Stimulated activated CD8-positive, alpha-beta memory T cell treated with anti-CD3 and anti-CD28 coated beads, Interleukin-15, amount 100 ng/mL, for 4 hours (primary cell): ENCODE results near the gene RASGRP2.
A peak's percentile ranks its signal among the peaks of the same experiment; 100 is the strongest.

Experiments
- DNase-seq, 2 donors: peaks; one replicate each; pipeline ENCODE4 v3.0.0-alpha.2; 2020; ENCODE audit warnings: low read depth in 2 of 2

RASGRP2 gene

DNA sequence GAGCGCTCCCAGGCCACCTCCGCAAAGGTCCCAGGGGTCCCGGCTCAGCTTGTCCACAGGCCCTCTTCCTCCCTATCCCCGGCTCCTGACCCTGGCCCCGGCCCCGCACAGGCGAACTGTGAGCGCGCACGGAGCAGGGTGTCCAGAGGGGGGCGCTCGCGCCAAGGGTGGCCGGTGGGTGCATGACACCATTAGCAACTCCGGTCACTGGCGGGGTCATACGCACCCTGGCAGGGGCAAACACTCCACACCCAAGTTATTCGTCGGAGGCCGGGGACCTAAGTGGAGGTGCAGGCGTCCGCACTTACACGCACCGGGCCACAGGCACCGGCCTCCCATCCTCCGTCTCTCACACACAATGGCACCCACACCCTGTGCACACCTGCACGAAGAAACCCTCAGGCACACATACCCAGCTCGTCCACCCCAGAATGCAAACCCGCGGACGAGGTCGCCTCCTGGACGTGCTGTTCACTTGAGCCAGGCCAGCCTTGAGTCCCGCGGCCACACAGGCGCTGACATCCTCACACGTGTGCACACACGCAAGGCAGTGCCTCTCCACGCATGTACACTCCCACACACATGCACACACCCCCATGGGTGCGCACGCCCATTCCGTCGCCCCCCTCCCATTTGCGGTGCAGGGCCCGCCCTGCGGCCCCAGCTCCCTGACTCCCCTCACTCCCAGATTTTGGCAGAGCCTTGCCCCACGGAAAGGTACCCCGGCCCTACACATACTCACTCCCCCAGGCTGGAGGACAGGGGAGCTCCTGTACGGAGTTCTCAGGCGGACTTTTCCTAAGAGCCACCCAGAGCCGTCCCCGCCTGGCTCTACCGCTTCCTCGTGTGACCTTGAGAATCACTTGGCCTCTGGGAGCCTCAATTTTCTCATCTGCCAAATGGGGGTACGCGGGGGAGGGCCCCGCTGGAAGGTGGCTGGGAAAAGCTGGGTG is at the start of gene RASGRP2:
RASGRP2 (minus strand) TSS at position 552 of the 953 bp plus-strand sequence. CDS start 1,276 bp downstream, outside the sequence.
- peak; percentile 63 to 66 for DNase-seq

DNA sequence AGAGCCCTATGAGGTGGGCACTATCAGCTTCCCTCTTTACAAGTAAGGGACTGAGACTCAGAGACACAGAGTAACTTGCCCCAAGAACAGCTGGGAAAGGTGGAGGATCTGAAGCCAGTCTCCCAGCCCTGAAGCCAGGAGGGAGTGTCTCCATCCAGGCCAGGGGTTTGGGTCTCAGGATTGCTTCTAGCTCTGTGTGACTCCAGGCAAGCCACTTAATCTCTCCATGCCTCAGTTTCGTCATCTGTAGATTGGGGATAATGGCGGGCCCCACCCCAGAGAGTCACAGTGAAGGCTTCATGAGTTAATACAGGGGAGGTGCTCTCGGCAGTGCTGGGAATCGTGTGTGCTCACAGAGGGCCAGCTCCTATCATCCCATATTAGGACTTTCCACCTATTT is 48.5 kb upstream of the RASGRP2 start:
- no peak for DNase-seq

DNA sequence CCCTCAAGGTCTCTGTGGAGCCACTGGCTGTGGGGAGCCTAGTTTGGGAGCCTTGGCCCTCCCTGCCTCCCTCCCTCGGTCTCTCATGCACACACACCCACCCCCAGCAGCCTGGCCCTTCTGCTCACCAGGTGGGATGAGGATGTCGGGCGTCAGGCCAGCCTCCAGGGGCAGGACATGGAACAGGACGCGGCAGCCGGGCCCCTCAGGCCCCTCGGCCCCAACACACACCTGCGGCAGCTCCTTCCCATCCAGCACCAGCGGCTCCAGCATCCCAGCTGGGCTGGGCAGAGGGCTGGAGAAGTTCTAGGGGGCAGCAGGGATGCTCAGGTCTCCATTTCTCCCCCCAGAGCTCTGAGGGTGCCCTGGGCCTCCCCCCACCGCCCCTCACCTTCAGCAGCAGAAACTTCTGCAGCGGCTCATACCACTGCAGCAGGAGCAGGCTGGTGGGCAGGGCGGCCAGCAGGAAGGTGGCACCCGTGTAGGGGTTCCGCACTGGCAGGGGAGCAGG is 47.9 kb upstream of the RASGRP2 start:
- no peak for DNase-seq

DNA sequence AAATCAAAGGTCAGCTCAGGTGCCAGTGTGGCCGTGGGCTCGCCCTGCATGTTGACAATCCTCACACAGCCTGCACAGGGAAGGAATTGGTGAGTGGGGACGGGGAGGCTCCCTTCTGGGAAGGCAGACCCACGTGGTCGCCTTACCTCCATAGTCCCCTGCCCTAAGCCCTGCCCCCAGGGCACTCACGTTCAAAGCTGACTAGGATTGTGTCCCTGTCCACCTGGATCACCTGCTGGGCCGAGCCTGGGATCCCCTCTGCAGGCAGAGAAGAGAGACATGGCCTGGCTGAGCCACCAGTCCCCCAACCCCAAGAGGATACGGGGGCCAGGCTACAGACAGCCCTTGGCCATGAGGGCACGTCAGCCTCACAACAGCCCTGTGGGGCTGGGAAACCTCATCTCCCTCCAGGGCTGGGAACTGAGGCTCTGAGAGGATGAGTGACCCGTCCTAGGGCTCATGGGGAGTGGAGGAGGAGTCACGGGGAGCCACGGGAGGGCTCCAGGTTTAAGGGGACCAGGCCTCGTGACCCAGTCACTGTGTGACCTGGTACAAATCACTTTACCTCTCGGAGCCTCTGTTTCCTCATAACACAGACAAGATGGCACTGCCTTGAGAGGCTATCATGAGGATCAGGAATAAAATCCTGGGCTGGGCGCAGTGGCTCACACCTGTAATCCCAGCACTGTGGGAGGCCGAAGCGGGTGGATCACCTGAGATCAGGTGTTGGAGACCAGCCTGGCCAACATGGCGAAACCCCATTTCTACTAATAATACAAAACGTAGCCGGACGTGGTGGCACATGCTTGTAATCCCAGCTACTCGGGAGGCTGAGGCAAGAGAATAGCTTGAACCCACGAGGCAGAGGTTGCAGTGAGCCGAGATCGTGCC is 46.5 kb upstream of the RASGRP2 start:
- no peak for DNase-seq

DNA sequence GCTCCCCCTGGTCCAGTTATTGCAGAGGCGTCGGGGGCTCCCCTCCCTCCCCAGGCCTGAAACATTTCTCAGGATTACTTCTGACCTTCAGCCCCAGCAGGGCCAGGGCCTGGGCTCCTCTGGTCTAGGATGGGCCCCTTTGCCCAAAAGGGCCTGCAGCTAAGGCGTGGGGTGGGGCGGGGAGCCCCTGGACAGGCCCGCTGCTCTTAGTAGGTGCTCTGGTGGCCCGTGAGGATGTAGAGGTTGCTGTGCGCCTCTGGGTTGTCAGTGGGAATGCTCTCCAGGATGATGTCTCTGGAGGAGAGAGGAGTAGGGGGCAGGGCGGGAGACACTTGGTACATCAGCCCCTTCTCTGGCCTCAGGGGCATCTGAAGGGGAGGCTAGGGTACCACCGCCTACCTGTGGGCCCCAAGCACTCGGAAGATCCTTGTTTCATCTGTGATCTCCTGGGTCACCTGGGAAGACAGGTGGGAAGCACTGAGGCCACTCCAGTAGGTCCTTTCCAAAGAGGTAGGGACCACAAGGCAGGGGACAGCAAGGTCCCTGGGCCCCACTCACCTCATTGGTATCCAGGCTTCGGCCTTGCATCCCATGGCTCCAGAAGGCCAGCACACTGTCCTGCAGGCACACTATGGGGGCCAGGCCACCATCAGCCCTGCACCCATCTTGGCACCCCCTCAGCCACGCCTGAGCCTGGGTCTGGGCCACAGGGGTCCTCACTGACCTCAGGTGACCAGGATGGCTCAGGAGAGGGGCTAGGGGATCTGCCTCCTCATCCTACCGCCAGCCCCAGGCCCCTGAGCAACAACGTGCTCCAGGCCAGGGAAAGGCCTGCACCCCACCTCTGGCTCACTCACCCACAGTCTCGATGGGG is 45.6 kb upstream of the RASGRP2 start:
- no peak for DNase-seq

DNA sequence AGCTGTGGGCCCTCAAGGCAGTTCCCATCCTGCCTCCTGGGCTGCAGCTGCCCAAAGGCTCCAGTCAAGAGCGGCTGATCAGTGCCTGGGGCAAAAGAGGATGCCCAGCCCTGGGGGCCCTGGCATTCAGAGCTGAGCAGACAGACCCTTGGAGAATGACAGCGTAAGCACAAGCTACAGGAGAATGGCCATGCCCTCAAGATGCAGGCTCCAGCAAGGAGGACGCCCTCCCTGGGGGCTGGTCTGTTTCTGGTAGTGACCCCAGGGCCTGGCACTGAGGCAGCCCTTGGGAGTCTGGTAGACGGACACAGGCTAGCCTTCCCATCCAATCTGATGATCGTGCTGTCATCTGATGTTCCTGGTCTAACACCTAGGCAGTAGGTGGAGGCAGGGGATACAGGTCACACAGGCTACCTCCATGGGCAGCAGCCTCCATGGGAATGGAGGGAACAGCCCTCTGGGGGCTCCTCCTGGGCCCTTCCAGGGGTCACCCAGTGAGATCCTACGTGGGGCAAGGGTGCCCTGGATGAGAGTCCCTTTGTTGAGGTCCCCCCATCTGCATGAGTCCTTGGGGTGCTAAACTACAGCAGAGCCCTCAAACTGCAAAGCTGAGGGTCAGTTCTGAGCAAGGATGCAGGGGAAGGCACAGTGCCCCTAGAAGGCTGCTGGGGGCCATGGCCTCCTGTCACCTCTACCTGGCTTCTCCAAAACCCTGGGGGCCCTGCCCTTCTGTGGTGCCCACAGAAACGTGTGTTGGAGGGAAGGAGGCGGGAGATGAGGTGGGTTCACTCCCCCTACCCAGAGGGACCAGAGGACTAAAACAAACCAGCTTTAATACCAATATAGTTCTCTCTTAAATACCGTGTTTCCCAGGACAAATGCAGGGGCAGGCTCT is 44.6 kb upstream of the RASGRP2 start:
- DNase-seq: no peak

DNA sequence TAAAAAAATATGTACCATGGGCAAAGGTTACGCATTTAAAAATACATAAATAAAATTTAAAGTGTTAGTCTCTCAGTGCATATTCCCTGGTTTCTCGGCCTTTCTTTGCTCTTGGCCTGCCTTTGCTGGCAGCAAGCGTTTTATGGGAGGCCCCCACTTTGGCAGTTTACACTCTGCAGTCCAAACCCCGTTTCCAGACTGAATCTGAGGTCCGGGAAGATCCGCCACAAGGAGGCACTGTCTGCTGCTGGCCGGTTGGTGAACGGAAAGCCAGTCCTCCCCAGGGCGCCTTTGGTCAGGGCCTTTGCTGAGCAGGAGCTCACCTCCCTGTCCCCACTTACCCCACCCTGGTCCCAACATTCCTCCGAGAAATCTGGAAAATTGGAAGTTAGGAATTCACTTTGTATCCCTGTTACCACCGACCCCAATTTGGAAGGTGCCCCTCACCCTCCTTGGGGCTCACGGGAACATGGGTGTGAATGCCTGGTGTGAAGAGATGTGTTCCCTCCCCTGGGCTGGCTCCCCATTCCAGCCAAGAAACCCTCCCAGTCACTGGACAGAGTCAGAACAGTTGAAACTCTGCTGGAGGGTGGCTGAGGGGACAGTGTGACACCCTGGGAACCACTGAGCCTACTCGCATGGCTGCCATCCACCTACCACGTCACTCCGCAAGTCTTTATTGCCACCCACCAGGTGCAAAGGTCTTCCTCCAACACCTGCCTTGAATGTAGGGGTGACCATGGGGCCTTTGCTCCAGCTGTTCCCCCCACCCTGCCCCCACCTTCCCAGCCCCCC is 43.8 kb upstream of the RASGRP2 start:
- no peak for DNase-seq

DNA sequence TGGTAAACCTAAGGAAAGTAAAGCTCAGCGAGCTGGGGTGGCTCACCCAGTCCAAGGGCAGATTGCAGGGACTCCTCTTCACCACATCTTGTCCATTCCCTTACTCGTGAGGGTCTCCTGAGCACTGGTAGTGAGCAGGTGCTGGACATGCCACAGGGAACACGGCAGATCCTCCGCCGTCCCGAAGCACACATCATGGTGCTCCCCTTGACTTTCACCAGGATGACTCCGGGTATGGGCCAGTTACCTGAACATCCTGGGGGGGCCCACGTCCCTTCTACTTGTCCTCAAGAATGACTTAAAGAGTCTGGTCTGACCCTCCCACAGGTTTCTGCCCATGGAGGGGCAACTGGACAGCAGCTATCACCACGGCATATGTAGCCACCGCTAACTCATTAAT is 42.4 kb upstream of the RASGRP2 start:
- no peak for DNase-seq

DNA sequence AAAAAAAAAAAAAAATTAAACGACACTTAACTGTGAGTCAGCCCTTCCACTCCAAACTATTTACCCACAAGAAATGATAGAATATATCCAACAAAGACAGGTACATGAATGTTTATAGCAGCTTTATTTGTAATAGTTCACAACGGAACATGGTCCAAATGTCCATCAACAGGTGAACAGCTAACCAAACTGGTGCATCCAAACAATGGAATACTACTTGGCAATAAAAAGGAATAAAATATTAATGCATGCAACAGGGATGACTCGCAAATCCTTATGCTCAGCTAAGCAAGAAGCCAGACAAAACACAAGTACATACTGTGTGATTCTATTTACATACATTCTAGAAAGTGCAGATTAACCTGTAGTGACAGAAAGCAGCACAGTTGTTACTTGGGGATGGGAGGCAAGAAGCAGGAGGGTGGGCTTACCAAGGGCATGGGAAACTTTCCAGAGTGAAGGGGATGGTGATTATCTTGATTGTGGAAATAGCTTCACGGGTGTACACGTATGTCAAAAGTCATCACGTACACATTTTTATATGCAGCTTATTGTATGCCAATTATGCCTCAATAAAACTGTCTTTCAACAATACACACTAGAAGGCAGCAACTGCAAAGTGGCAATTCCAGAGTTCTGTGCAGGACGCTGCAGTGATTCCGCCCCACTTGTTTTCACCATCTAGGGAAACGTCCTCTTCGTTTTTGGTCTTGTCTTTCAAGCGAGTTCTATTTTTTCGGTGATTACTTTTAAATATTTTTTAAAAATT is 41.1 kb upstream of the RASGRP2 start:
- no peak for DNase-seq

DNA sequence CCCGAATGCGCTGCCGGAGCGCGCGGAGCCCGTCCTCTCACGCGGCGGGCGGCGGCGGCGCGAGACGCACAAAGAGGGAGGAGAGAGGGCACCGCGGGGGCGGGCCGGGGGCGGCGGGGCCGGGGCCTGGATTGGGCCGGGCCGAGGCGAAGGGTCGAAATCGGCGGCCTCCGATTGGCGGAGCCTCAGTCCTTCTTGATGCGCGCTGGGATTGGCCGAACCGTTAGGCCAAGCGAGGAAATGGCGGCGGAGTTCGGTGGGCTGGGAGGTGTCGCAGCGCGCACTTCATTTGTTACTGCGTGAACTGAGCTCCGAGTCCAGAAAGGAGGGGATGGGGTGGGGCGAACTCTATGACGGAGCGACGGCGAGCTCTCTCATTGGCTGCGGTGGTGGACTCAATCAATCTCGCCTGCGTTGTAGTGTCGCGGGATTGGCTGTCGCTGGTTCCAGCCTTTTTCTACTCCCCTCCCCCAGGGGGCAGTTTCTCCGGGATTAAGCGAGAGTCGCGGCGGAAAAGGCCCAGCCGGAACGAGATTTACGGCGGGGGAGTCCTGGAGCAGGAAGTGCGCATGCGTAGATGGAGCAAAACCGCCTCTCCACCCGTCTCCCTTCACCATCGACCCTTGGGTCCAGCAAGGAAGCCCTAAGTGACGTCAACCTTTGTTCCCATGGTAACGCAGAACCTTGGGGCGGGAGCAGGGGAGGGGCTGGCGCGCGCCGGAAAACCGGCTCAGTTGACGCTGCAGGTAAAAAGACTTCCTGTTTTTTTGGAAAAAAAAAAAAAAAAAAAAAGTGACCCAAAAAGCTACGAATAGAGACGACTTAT is 34.7 kb upstream of the RASGRP2 start, which contains the start of gene SF1:
SF1 (minus strand) TSS at position 70 of the 826 bp plus-strand sequence. CDS start 150 bp downstream, outside the sequence.
- peak; percentile 96 to 99 for DNase-seq

DNA sequence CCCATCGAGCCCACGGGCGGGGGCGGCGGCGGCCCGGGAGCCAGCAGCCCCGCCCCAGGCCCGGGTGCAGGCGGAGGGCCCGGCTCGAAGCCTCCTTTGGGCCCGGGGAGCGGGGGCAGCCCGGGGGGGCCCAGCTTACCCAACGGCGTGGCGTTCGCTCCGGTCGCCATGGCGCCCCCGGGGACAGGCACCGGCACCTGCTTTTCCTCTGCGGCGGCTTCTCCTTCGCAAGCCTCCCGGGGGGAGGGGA is 34.2 kb upstream of the RASGRP2 start:
- DNase-seq: no peak

DNA sequence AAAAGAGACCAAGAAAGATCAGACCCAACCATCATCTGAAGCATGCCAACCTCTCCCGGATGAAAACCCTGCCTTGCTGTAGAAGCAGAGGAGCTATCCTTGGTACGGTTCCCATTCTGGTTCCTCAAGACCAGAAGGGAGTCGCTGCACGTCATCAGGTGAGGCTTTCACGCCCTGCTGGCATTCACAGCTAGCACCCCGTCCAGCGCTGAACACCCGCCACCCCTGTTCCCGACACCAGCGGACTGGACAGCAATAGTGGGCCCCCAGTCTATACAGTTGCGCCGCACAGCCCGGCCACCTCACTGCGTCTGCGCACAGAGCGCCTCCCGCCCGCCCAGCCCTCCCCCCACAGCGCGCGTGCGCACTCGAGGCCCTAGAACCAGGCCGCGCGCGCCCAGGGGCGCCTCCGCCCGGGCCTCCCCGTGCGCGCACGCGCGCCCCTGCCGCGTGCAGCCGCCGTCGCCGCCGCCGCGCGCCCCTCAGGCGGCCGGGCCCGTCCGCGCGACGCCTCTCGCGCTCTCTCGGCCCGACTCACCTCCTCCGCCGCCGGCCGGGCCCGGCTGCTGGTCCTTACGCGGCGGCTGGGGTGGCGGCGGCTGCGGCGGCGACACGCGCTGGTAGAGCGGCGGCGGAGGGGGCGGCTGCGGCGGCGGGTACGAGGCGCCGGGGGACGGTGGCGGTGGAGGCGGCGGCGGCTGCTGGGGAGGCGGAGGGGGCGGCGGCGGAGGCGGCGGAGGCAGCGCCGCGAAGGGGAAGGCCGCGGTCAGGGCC is 33.7 kb upstream of the RASGRP2 start:
- peak; percentile 54 to 69 for DNase-seq

DNA sequence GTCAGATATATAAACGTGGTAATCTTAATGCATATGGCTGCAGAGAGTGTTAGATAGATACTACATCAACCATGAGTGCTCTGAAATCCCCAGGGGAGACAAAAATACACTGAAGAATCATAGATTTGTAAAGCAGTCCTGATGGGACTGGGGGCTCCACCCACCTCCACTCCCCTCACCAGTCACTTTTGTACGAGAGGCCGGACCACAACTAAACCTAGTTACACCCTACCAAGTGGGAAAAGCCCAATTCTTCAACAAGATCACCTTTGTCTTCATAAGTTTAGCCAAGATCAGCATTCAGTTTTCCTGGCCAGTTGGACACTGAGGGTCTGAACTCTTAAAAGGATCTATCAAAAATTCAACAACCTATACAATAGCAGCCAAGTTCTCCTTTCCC is 32.9 kb upstream of the RASGRP2 start:
- DNase-seq: no peak

DNA sequence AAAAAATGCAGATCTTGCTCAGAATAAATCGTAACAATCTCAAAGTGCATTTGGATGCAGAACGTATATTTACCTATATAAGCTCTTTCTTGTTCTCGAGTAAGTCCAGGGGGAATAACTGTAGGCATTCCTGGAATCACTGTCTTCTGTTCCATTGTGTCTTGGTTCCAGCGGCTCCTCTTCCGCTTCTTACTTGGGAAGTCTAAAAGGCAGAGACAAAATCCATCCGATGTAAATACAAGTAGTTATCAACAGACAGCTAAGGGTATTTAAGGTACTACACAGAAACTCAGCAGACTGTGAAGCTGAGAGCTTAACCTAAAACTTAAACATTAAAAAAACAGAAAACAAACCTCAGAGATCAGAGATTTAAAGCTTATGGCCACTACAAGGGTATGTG is 32.5 kb upstream of the RASGRP2 start:
- no peak for DNase-seq

DNA sequence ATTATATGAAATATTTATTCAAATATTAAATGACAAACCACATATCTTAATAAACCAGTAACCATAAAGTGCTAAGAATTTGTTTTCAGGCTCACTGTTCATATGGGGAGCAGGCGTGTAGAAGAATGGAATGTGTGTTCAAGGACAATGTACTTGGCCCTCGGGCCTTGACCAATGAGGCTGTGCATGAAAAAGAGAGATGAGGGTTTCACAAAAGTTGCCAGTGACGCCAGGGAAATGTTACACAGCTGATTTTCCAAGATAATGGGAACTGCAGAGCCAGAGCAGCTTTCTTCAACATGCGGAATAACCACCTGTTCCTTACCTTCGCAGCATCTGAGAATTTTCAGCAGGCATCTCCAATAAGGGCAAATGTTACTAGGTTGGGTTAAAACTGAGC is 30.2 kb upstream of the RASGRP2 start:
- no peak for DNase-seq

DNA sequence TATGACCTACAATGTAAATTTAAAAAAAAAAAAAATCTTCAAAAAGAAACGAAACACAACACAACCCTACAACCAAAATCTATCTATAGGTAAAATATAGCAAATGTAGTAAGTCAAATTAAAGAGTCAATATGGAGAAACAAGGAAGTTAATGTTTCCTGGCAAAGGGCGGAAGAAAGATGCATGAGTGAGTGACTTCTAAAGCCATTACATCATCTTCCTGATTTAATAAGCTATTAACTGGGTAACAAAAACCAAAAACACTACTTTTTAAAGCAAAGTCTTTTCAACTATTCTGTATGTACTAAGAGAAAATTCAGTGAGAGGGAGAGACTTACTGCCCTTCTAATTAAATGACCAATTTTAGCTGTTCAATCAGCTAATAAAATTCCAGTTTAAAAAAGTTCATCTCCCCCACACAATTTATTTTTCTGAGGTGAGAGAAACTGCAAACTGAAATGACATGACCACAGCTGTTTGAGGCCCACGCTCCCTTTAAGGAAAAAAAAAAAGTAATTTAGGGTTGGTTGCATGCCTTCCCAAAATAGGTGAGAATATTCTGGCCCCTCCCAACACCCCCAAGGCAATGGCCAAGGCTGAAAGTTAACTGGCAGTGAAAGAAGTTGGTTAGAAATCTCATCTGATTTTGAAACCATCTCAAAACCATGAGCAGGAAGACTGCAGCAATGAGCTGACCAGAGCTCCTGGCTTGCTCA is 28.5 kb upstream of the RASGRP2 start:
- DNase-seq: no peak

DNA sequence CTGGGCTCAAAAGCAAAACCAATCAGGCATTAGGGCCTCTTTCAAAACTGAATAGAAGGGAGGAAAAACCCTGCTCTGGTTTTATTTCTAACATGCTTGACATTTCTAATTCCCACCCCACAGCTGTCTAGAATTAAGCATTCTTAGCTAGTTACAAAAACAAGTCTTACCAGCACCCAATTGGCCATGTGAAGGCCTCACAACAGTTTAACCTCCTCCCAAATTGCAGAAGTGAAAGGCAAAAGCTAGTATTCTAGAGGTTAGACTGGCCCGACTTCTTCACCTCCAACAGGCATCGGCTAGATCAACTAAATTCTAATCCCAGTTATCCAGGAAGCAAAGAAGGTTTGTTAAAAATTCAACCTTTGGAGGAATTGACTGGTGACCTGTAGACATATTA is 27.9 kb upstream of the RASGRP2 start:
- no peak for DNase-seq
